ENCODE data around the gene BMP8A. TPM values are rescaled to one million over a fixed set of nuclear protein-coding genes. Genes with fewer than 3 reads are reported as not detected.
"Not testable (repeated sequence)": the region's sequence is repeated elsewhere in the genome, so short reads cannot be mapped to it uniquely, and the experiment has no call there.

Gene BMP8A
- polyA plus RNA-seq, 1 donor (not counting 4 experiments of a cell fraction or from before 2014, with no cell fraction given) = not detected

DNA sequence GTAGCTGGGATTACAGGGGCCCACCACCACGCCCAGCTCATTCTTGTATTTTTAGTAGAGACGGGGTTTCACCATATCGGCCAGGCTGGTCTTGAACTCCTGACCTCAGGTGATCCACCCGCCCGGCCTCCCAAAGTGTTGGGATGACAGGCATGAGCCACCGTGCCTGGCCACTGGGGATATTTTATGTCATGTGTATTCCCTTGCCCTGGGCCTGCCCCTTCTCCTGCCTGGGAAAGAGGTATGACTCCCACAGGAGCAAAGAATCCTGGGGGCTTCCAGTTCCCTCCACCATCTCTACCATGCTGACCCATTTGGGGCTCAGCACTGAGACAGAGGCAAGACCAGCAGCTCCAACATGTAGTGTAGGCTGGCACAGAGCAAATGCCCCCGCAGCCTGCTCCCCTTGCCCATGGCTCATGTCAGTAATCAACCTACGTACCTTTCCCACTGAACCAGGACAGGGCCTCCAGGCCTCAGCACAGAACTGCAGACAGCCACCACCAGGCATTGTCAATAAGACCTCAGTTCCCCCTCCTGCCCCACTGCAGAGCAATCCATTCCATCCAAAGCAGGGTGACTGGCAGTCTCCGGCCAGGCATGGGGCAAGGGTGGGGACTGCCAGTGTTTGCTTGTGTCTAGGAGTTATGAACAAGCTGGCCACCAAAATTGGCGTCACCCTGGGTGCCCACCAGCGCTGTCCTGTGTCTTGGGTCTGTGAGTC is 35.2 kb downstream of the BMP8A start:
- Histone ChIP-seq H3K27ac (ENCODE audit: control insufficient read depth, insufficient read depth, low read length) (no peak overlapping the region), H3K4me3 (ENCODE audit: control insufficient read depth in 2 of 3, extremely low read depth in 1 of 3, insufficient read depth in 2 of 3, low read depth in 1 of 3, low read length in 3 of 3) (no peak overlapping the region), H3K9me3 (ENCODE audit: control insufficient read depth, low read depth, low read length) (no peaks in the 10 kb centered on the region), H2AFZ (ENCODE audit: control insufficient read depth, low read length) (no peak overlapping the region), H3K9ac (ENCODE audit: control insufficient read depth, extremely low read depth, insufficient read depth, low read length) (no peak overlapping the region), H3K9me1 (ENCODE audit: control insufficient read depth, extremely low read depth, insufficient read depth, low read length) (no peaks in the 10 kb centered on the region), H4K20me1 (ENCODE audit: control insufficient read depth, extremely low read depth, insufficient read depth, low read length) (no peaks in the 10 kb centered on the region), H3K27me3 (ENCODE audit: control insufficient read depth, extremely low read depth, insufficient read depth, low read length) (no peaks in the 10 kb centered on the region), H3K79me2 (ENCODE audit: control insufficient read depth, insufficient read depth, low read length) (no peaks in the 10 kb centered on the region), H3K4me1 (ENCODE audit: control insufficient read depth, extremely low read depth, insufficient read depth, low read length) (no peaks in the 10 kb centered on the region), H3K4me2 (ENCODE audit: control insufficient read depth, extremely low read depth, insufficient read depth, low read depth, low read length) (no peak overlapping the region), H3K36me3 (ENCODE audit: control insufficient read depth in 2 of 2, extremely low read depth in 1 of 2, insufficient read depth in 2 of 2, low read length in 2 of 2) (peaks cover 15 to 23% of the 10 kb centered on the region in 2 experiments)
- TF ChIP-seq, protein P1, sequence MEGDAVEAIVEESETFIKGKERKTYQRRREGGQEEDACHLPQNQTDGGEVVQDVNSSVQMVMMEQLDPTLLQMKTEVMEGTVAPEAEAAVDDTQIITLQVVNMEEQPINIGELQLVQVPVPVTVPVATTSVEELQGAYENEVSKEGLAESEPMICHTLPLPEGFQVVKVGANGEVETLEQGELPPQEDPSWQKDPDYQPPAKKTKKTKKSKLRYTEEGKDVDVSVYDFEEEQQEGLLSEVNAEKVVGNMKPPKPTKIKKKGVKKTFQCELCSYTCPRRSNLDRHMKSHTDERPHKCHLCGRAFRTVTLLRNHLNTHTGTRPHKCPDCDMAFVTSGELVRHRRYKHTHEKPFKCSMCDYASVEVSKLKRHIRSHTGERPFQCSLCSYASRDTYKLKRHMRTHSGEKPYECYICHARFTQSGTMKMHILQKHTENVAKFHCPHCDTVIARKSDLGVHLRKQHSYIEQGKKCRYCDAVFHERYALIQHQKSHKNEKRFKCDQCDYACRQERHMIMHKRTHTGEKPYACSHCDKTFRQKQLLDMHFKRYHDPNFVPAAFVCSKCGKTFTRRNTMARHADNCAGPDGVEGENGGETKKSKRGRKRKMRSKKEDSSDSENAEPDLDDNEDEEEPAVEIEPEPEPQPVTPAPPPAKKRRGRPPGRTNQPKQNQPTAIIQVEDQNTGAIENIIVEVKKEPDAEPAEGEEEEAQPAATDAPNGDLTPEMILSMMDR (optimal IDR thresholded peaks at IDR 0.05 in 1 of 3, IDR thresholded peaks at IDR 0.05 in 1 of 3, conservative IDR thresholded peaks at IDR 0.05 in 1 of 3; ENCODE audit: extremely low read depth in 1 of 3, insufficient read depth in 2 of 3, low read length in 3 of 3) = no peak
- TF ChIP-seq EZH2 (IDR thresholded peaks at IDR 0.05; ENCODE audit: low read length) = no peak
- dilution Hi-C loops (cut with MboI; ENCODE audit: extremely low pct_ligation_motif_present, low sequenced_read_pairs) = no loop called here
- FAIRE-seq (no peak), DNase-seq (ENCODE audit: low read depth, low spot score) (no peak)

DNA sequence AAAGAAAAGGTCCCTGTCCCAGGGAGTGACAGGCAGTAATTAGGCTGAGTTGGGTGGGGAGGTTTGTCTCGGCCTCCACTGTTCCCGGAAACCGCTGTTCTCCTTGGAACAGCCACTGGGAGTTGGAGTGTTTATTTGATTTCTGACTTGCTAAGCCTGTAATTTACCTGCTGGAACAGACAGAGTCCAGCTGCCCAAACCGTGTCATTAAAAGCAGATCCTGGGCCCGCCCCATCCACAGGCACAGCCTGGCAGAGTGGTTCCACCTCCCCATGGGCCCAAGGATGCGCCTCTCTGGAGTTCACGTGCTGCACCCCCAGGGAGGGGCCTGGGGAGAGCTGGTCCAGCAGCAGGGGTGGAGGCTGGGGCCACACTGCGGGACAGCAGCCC is 35.7 kb downstream of the BMP8A start:
- H3K27me3 ChIP-seq (ENCODE audit: control insufficient read depth, extremely low read depth, insufficient read depth, low read length); FAIRE-seq; H3K4me2 ChIP-seq (ENCODE audit: control insufficient read depth, extremely low read depth, insufficient read depth, low read depth, low read length); H3K79me2 ChIP-seq (ENCODE audit: control insufficient read depth, insufficient read depth, low read length); H2AFZ ChIP-seq (ENCODE audit: control insufficient read depth, low read length); H3K27ac ChIP-seq (ENCODE audit: control insufficient read depth, insufficient read depth, low read length); dilution Hi-C loops (cut with MboI; ENCODE audit: extremely low pct_ligation_motif_present, low sequenced_read_pairs); H3K9me1 ChIP-seq (ENCODE audit: control insufficient read depth, extremely low read depth, insufficient read depth, low read length); H4K20me1 ChIP-seq (ENCODE audit: control insufficient read depth, extremely low read depth, insufficient read depth, low read length); H3K4me1 ChIP-seq (ENCODE audit: control insufficient read depth, extremely low read depth, insufficient read depth, low read length); H3K9me3 ChIP-seq (ENCODE audit: control insufficient read depth, low read depth, low read length); H3K4me3 ChIP-seq (ENCODE audit: control insufficient read depth in 2 of 3, extremely low read depth in 1 of 3, insufficient read depth in 2 of 3, low read depth in 1 of 3, low read length in 3 of 3); H3K9ac ChIP-seq (ENCODE audit: control insufficient read depth, extremely low read depth, insufficient read depth, low read length); DNase-seq (ENCODE audit: low read depth, low spot score): not testable (repeated sequence)
- H3K36me3 ChIP-seq (ENCODE audit: control insufficient read depth in 2 of 2, extremely low read depth in 1 of 2, insufficient read depth in 2 of 2, low read length in 2 of 2) = peaks cover 16 to 23% of the 10 kb centered on the region in 2 experiments

DNA sequence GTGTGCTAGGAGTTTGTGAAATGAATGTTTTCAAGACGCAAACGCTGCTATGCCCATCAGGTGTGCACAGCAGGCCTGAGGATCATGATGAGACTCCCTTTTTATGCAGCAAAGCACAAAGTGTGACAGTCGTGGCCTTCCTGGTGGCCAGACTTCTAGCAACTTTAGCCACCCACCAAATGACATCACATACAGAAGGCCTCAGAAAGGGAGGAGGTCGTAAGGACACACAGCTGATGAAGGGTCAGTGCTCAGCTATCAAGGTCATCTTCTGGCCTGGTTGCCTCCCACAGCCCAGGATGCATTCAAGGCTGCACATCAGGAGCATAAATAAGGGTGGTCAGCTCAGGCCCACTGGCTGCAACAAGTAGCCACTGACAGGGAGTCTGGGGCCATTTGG is 36.6 kb downstream of the BMP8A start:
- Histone ChIP-seq H4K20me1 (ENCODE audit: control insufficient read depth, extremely low read depth, insufficient read depth, low read length) (no peaks in the 10 kb centered on the region), H3K4me1 (ENCODE audit: control insufficient read depth, extremely low read depth, insufficient read depth, low read length) (no peaks in the 10 kb centered on the region), H3K4me3 (ENCODE audit: control insufficient read depth in 2 of 3, extremely low read depth in 1 of 3, insufficient read depth in 2 of 3, low read depth in 1 of 3, low read length in 3 of 3) (no peak overlapping the region), H3K79me2 (ENCODE audit: control insufficient read depth, insufficient read depth, low read length) (no peaks in the 10 kb centered on the region), H3K9me3 (ENCODE audit: control insufficient read depth, low read depth, low read length) (no peaks in the 10 kb centered on the region), H3K9me1 (ENCODE audit: control insufficient read depth, extremely low read depth, insufficient read depth, low read length) (no peaks in the 10 kb centered on the region), H3K36me3 (ENCODE audit: control insufficient read depth in 2 of 2, extremely low read depth in 1 of 2, insufficient read depth in 2 of 2, low read length in 2 of 2) (peaks cover 16 to 23% of the 10 kb centered on the region in 2 experiments), H3K27ac (ENCODE audit: control insufficient read depth, insufficient read depth, low read length) (no peak overlapping the region), H2AFZ (ENCODE audit: control insufficient read depth, low read length) (no peak overlapping the region), H3K27me3 (ENCODE audit: control insufficient read depth, extremely low read depth, insufficient read depth, low read length) (no peaks in the 10 kb centered on the region), H3K4me2 (ENCODE audit: control insufficient read depth, extremely low read depth, insufficient read depth, low read depth, low read length) (no peak overlapping the region), H3K9ac (ENCODE audit: control insufficient read depth, extremely low read depth, insufficient read depth, low read length) (no peak overlapping the region)
- dilution Hi-C loops (cut with MboI; ENCODE audit: extremely low pct_ligation_motif_present, low sequenced_read_pairs) = no loop called here
- TF ChIP-seq, protein P1 (optimal IDR thresholded peaks at IDR 0.05 in 1 of 3, IDR thresholded peaks at IDR 0.05 in 1 of 3, conservative IDR thresholded peaks at IDR 0.05 in 1 of 3; ENCODE audit: extremely low read depth in 1 of 3, insufficient read depth in 2 of 3, low read length in 3 of 3) = no peak
- TF ChIP-seq EZH2 (IDR thresholded peaks at IDR 0.05; ENCODE audit: low read length) = no peak
- DNase-seq (ENCODE audit: low read depth, low spot score) = no peak
- FAIRE-seq = no peak

All from keratinocyte (primary cell).